Colonic mucosa (tissue), 4 donors: ENCODE measurements around the gene CCDC91. TPM values are rescaled to one million over a fixed set of nuclear protein-coding genes. Genes with fewer than 3 reads are reported as not detected.

ENCODE experiments used
- DNase-seq: peaks from one replicate; pipeline ENCODE4 v3.0.0-alpha.2; 2020
- H3K27ac ChIP-seq: fragments of 200-600 bp; one replicate; pipeline ENCODE4 v1.8.0; 2021
- H3K27me3 ChIP-seq: fragments of 200-600 bp; one replicate; pipeline ENCODE4 v1.8.0; 2021
- H3K36me3 ChIP-seq: fragments of 200-600 bp; one replicate; pipeline ENCODE4 v1.8.0; 2021
- H3K4me1 ChIP-seq: fragments of 200-600 bp; one replicate; pipeline ENCODE4 v1.8.0; 2021; ENCODE audit warnings: mild to moderate bottlenecking
- H3K4me3 ChIP-seq: fragments of 200-600 bp; one replicate; pipeline ENCODE4 v1.8.0; 2021
- H3K9ac ChIP-seq, 2 donors: one replicate each; pipeline ENCODE4 v1.7.0; 2013; ENCODE audit warnings: control low read depth in 2 of 2, low read depth in 2 of 2, low read length in 2 of 2
- H3K9me3 ChIP-seq: fragments of 200-600 bp; one replicate; pipeline ENCODE4 v1.8.0; 2021
- intact Hi-C: fragments of 100-400 bp; cut with DNase I; formaldehyde crosslinking; loops from one replicate; pipeline ENCODE4 v1.14.1; 2022
- total RNA-seq, 2 donors: library from RNA; stranded (reverse); fragmentation: NEBNext Ultra II Directional in 1 of 2; extraction: Animal tissue kit (Norgen Biotek cat#: 25700) in 1 of 2; gene quantifications; one replicate each; pipeline ENCODE4 v1.2.1, GENCODE V29; 2021
- TF ChIP-seq, protein P1 (sequence below): fragments of 200-600 bp; IDR thresholded peaks from one replicate; pipeline ENCODE4 v1.8.0; 2022; ENCODE audit warnings: antibody characterized with exemption, mild to moderate bottlenecking
- donor health status: healthy.
- donor health status: DM: no; HTN: no; CAD: no.
- donor health status: DM: no; HTN: no; CAD: no.

Gene CCDC91
- total RNA-seq, 2 donors from 2014 or later: 15.6 to 20.5 TPM

DNA sequence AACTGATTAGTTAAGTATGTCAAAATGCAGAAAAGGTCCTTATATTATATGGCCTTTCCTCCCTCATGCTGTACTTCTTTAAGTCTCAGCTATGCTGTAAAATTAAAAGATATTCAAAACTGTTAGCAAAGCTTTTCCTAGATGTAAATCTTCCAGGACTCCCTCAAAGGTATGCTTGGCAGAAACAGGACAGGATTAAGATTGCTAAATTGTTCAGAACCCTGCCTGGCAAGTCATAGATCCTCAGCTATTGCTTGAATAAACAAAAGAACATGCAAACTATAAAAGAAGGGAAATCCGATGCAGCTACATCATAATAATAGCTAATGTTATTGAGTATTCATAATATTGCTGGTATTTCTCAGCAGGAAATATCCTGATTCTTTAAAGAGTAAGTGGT lies 322.6 kb downstream of the CCDC91 start:
- intact Hi-C loops: no loop called here
- H3K9me3 ChIP-seq: no peaks in the 10 kb centered on the region
- no peak overlapping the region for H3K4me3 ChIP-seq
- H3K4me1 ChIP-seq: no peaks in the 10 kb centered on the region
- DNase-seq: no peak
- H3K27me3 ChIP-seq: no peaks in the 10 kb centered on the region
- H3K27ac ChIP-seq: no peak overlapping the region
- H3K36me3 ChIP-seq: no peaks in the 10 kb centered on the region
- no peak overlapping the region for H3K9ac ChIP-seq
- TF ChIP-seq, protein P1, sequence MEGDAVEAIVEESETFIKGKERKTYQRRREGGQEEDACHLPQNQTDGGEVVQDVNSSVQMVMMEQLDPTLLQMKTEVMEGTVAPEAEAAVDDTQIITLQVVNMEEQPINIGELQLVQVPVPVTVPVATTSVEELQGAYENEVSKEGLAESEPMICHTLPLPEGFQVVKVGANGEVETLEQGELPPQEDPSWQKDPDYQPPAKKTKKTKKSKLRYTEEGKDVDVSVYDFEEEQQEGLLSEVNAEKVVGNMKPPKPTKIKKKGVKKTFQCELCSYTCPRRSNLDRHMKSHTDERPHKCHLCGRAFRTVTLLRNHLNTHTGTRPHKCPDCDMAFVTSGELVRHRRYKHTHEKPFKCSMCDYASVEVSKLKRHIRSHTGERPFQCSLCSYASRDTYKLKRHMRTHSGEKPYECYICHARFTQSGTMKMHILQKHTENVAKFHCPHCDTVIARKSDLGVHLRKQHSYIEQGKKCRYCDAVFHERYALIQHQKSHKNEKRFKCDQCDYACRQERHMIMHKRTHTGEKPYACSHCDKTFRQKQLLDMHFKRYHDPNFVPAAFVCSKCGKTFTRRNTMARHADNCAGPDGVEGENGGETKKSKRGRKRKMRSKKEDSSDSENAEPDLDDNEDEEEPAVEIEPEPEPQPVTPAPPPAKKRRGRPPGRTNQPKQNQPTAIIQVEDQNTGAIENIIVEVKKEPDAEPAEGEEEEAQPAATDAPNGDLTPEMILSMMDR: no peak

DNA sequence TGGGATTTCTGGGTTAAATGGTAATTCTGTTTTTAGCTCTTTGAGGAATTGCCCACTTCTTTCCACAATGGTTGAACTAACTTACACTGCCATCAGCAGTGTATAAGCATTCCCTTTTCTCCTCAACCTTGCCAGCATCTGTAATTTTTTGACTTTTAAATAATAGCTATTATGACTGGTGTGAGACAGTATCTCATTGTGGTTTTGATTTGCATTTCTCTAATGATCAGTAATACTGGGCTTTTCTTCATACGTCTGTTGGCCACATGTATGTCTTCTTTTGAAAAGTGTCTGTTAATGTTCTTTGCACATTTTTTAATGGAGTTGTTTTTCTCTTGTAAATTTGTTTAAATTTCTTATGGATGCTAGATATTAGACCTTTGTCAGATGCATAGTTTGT lies 323.7 kb downstream of the CCDC91 start:
- H3K9me3 ChIP-seq: no peaks in the 10 kb centered on the region
- TF ChIP-seq, protein P1: no peak

DNA sequence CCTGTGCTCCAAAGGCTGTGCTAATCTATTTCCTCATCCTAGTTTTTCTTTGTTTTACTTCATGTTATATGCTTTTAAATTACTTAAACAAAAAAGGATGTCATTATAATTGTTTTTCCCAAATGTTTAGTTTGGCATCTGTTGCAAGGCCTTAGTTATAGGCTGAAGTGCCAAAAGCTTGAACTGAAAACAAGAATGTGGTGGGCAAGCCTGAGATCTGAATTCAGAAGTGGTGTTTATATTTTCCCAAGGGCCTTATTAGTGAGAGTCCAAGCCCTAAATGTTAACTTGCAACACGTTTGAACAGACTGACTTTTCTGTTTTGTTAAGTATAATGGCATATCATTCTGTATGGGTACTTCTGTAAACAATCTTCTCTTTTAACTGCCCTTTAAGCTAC lies 326.8 kb downstream of the CCDC91 start:
- Histone ChIP-seq H3K36me3 (no peaks in the 10 kb centered on the region), H3K4me1 (no peaks in the 10 kb centered on the region), H3K9ac (no peak overlapping the region), H3K4me3 (no peak overlapping the region), H3K27me3 (no peaks in the 10 kb centered on the region), H3K27ac (no peak overlapping the region), H3K9me3 (no peaks in the 10 kb centered on the region)
- intact Hi-C loops: no loop called here
- DNase-seq: no peak
- TF ChIP-seq, protein P1: no peak

More for the DNA sequence above, 323.7 kb downstream of the CCDC91 start:
- intact Hi-C loops: no loop called here
- no peak overlapping the region for H3K27ac ChIP-seq
- no peaks in the 10 kb centered on the region for H3K4me1 ChIP-seq
- DNase-seq: no peak
- no peak overlapping the region for H3K4me3 ChIP-seq
- H3K27me3 ChIP-seq: no peaks in the 10 kb centered on the region
- no peak overlapping the region for H3K9ac ChIP-seq
- no peaks in the 10 kb centered on the region for H3K36me3 ChIP-seq

DNA sequence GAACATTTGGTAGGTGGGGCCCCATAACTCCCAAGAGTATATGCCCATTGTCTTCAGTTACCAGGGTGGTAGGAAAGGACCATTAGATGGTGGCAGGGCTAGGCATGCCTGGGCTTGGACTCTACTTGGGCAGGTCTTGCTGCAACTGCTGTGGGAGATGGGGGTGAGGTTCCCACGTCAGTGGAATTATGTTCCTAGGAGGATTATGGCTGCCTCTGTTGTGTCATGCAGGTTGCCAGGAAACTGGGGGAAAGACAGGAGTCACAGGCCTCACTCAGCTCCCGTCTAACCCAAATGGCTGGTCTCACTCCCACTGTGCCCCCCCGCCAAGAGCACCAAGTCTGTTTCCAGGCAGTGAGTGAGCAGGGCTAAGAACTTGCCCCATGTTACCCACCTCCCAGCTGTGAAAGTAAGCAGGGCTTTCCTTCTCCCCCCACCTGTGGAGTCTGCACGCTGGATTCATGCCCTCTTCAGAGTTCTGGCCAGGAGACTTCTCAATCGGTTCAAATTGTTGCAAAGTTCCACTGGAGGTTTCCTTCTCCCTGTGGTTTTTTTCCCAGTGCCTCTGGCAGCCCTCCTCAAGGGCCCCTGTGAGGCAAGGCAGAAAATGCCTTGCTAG lies 337.5 kb downstream of the CCDC91 start:
- DNase-seq: no peak
- H3K27me3 ChIP-seq: no peaks in the 10 kb centered on the region
- H3K9ac ChIP-seq: no peak overlapping the region
- intact Hi-C loops: no loop called here
- H3K4me3 ChIP-seq: no peak overlapping the region
- H3K4me1 ChIP-seq: no peaks in the 10 kb centered on the region
- TF ChIP-seq, protein P1: no peak
- H3K9me3 ChIP-seq: no peaks in the 10 kb centered on the region
- no peaks in the 10 kb centered on the region for H3K36me3 ChIP-seq
- no peak overlapping the region for H3K27ac ChIP-seq

DNA sequence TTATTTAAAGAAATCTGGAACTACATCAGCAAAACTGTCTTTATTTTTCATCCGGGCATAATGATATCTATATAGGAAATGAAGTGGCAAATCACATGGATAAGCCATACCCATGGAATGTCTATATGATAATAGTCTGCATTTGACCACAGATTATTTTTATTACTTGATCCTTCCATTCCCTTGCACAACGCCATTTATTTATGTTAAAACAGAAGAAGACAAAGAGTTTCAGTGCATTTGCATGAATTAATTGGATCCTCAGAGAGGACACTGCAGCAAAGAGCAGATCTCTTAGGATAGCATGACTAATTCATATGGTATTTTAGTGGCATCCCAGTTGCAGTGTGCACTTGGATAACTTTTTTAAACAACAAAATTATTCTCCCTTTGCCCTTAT lies 345.0 kb downstream of the CCDC91 start:
- H3K27ac ChIP-seq: no peak overlapping the region
- H3K9ac ChIP-seq: no peak overlapping the region
- no peaks in the 10 kb centered on the region for H3K9me3 ChIP-seq
- TF ChIP-seq, protein P1: no peak
- no peaks in the 10 kb centered on the region for H3K36me3 ChIP-seq
- H3K4me3 ChIP-seq: no peak overlapping the region
- no peaks in the 10 kb centered on the region for H3K27me3 ChIP-seq
- intact Hi-C loops: no loop called here
- DNase-seq: no peak
- H3K4me1 ChIP-seq: no peaks in the 10 kb centered on the region
